ENCODE results near the gene MTREX.

Gene MTREX

GRCh38 chr5:55441954-55442353 is 134.2 kb downstream of the MTREX start (continued):
- TF ChIP-seq ZNF184 (tag by site-specific recombination; IDR thresholded peaks at IDR 0.05) (no peak), ZNF610 (tag by site-specific recombination; IDR thresholded peaks at IDR 0.05; ENCODE audit: borderline replicate concordance) (no peak), OVOL3 (tag by site-specific recombination; IDR thresholded peaks at IDR 0.05) (no peak), IKZF3 (tag by site-specific recombination; IDR thresholded peaks at IDR 0.05) (no peak), ZNF114 (tag by site-specific recombination; IDR thresholded peaks at IDR 0.05) (no peak), PRDM6 (tag by site-specific recombination; IDR thresholded peaks at IDR 0.05) (no peak), ZNF768 (tag by site-specific recombination; IDR thresholded peaks at IDR 0.05) (no peak), ZNF660 (tag by site-specific recombination; IDR thresholded peaks at IDR 0.05) (no peak)

- ChIA-PET CTCF (interaction anchor here (0.6 kb wide), 1 partner anchor 66 kb away, joined by 3 read pairs; no protein-coding TSS in a partner anchor), POLR2A (interaction anchor here (0.6 kb wide), 1 partner anchor 243 kb away, joined by 4 read pairs; no protein-coding TSS in a partner anchor)
- no peaks in the 10 kb centered on the region for H3K9me3 ChIP-seq (ENCODE audit: control insufficient read depth, insufficient read depth, low read depth, low read length)
- no peak overlapping the region for H3K27ac ChIP-seq (ENCODE audit: extremely low read depth, low read depth, low read length)
- H3K4me1 ChIP-seq (ENCODE audit: control insufficient read depth, insufficient read depth, low read length): peaks cover 3% of the 10 kb centered on the region; the same call in 1 of the 2 replicates
- TF ChIP-seq ZNF677 (tag by site-specific recombination; IDR thresholded peaks at IDR 0.05) (no peak), SP2 (tag by site-specific recombination; IDR thresholded peaks at IDR 0.05) (no peak), ZNF707 (tag by site-specific recombination; IDR thresholded peaks at IDR 0.05) (no peak), TSHZ1 (tag by site-specific recombination; IDR thresholded peaks at IDR 0.05; ENCODE audit: borderline replicate concordance) (no peak)
- peaks cover 0 to 5% of the 10 kb centered on the region in 2 experiments; a peak in 1 of 3 replicates for H3K36me3 ChIP-seq (ENCODE audit: control insufficient read depth in 2 of 2, insufficient read depth in 1 of 2, low read length in 2 of 2)
- no peak overlapping the region for H3K4me3 ChIP-seq (ENCODE audit: low read depth, low read length)
Observed at GRCh38 chr5:55445791-55446190, 138.0 kb downstream of the MTREX start.

GRCh38 chr5:55446640-55447351 is 139.0 kb downstream of the MTREX start:
- ChIA-PET CTCF (interaction anchor here (0.6 kb wide), 1 partner anchor 235 kb away, joined by 3 read pairs; no protein-coding TSS in a partner anchor), POLR2A (no interaction called here)
- no peaks in the 10 kb centered on the region for H3K9me3 ChIP-seq (ENCODE audit: control insufficient read depth, insufficient read depth, low read depth, low read length)
- H3K4me1 ChIP-seq (ENCODE audit: control insufficient read depth, insufficient read depth, low read length): peaks cover 8% of the 10 kb centered on the region; the same call in 1 of the 2 replicates
- no peak overlapping the region for H3K4me3 ChIP-seq (ENCODE audit: low read depth, low read length)
- no peak overlapping the region for H3K27ac ChIP-seq (ENCODE audit: extremely low read depth, low read depth, low read length)
- no peaks in the 10 kb centered on the region; a peak in 1 of 3 replicates for H3K36me3 ChIP-seq (ENCODE audit: control insufficient read depth in 2 of 2, insufficient read depth in 1 of 2, low read length in 2 of 2)
- TF ChIP-seq BCL11B (tag by site-specific recombination; IDR thresholded peaks at IDR 0.05; ENCODE audit: low read depth) (no peak), ZNF391 (tag by site-specific recombination; IDR thresholded peaks at IDR 0.05; ENCODE audit: borderline replicate concordance, low read depth) (no peak), REPIN1 (tag by site-specific recombination; IDR thresholded peaks at IDR 0.05; ENCODE audit: low read depth) (no peak), KLF17 (tag by site-specific recombination; IDR thresholded peaks at IDR 0.05) (no peak), ZNF692 (tag by site-specific recombination; IDR thresholded peaks at IDR 0.05) (no peak), HOXC10 (CRISPR knock-in tag; IDR thresholded peaks at IDR 0.05) (no peak), ZNF600 (tag by site-specific recombination; IDR thresholded peaks at IDR 0.05) (no peak), ZNF768 (tag by site-specific recombination; IDR thresholded peaks at IDR 0.05) (no peak), ZNF311 (tag by site-specific recombination; IDR thresholded peaks at IDR 0.05; ENCODE audit: borderline replicate concordance) (no peak), HOXA7 (CRISPR knock-in tag; IDR thresholded peaks at IDR 0.05; ENCODE audit: borderline replicate concordance) (no peak), ZNF148 (tag by site-specific recombination; IDR thresholded peaks at IDR 0.05; ENCODE audit: borderline replicate concordance) (no peak), GLI4 (tag by site-specific recombination; IDR thresholded peaks at IDR 0.05) (no peak)
